ENCODE results near the gene SZRD1. TPM values are rescaled to one million over a fixed set of nuclear protein-coding genes. Genes with fewer than 3 reads are reported as not detected.
A peak's percentile ranks its signal among the peaks of the same experiment; 100 is the strongest.

SZRD1 gene
- total RNA-seq, 1 donor from 2014 or later: 198 TPM

DNA sequence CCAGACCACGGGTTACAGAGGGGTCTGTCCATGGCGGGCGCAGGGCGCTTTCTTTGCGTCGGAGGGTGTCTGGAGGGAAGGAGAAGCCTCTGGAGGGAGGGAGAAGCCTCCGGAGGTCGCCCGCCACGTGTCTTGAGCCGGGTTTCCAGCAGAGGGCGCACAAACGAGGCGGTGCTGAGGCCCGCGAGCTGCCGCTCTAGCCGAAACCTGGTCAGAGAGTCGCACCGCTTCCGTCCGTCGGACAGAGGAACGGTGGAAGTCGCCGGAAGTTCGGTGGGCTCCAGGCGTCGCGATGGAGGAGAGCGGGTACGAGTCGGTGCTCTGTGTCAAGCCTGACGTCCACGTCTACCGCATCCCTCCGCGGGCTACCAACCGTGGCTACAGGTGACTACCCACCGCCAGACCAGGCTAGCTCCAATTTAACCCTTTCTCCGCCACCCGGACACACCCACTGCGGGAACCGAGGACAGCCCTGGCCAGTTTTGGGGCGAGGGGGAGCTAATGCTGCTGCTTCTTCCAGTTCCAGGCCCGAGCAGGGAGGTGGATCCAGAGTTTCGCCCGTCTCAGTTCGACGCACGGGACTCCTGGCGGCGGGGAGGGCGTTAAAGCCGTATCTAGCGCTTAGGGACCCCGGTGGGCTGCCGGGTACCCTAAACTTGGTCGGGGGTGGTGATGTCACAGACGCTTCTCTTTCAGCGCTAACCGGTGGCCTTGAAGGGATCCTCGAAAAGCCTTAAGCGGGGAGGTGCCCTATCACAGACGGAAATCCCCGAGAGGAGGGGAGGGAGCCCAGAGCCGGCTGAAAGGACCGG is 73.6 kb downstream of the SZRD1 start, which contains the start of gene NECAP2:
NECAP2 (plus strand) TSS at position 255 of the 812 bp plus-strand sequence; CDS start at position 293, 38 bp downstream.
- intact Hi-C loops (cut with micrococcal nuclease): loop anchor here (1.0 to 2.0 kb wide), 2 partner anchors 58 to 73 kb away; partner anchors contain the start of gene SZRD1
- Mint-ChIP-seq H3K27ac (peak within 1 kb of the TSS; percentile 84), H3K36me3 (ENCODE audit: low read depth) (peaks cover 32% of the 10 kb centered on the region), H3K27me3 (ENCODE audit: low read depth) (no peaks in the 10 kb centered on the region), H3K9me3 (no peaks in the 10 kb centered on the region), H3K4me1 (ENCODE audit: low read depth) (peaks cover 22% of the 10 kb centered on the region), H3K4me3 (ENCODE audit: low read depth) (peak within 1 kb of the TSS; percentile 89)
- DNase-seq (ENCODE audit: low spot score): peak; percentile 88

DNA sequence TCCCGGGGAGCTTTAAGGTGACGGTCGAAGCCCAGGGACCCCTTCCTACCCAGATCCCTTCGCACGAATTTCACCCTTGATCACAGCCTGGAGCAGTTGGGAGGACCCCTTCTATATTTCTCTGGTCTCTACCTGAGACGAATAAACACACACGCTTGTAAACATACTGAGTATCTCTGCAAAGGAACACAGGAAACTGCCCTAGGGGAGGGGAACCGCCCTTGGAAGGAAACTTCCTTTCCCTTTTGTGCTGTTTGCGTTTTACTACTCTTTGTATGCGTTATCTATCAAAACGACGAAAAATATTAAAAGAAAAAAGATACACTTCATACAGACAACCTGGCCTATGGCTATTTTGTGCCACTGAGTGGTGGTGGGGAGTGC is 74.2 kb downstream of the SZRD1 start:
- no peaks in the 10 kb centered on the region for H3K27me3 Mint-ChIP-seq (ENCODE audit: low read depth)
- peak overlapping the region; percentile 89 for H3K4me3 Mint-ChIP-seq (ENCODE audit: low read depth)
- peak overlapping the region; percentile 84 for H3K27ac Mint-ChIP-seq
- intact Hi-C loops (cut with micrococcal nuclease): loop anchor here (2.0 kb wide), 1 partner anchor 58 kb away; no protein-coding TSS in a partner anchor
- peaks cover 32% of the 10 kb centered on the region for H3K36me3 Mint-ChIP-seq (ENCODE audit: low read depth)
- peak; percentile 57 for DNase-seq (ENCODE audit: low spot score)
- H3K9me3 Mint-ChIP-seq: no peaks in the 10 kb centered on the region
- H3K4me1 Mint-ChIP-seq (ENCODE audit: low read depth): peaks cover 22% of the 10 kb centered on the region

DNA sequence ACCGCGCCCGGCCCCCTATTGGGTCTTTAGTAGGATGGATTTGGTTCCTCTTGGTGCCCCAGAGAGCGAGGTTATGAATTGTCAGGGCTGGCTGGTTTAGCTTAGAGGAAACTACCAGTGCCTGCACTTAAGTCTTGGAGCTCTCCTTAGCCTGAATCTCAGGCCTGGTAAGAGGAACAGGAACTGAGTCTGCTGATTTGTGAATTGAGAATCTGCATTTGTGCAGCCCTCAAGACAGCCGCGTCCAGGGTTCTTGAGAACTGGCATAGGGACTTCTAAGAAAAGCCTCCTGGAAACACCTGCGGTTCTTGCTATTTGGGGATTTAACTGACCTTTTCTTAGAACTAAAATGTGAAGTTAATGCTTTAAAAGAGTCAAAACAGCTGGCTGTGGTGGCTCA is 75.2 kb downstream of the SZRD1 start:
- H3K27me3 Mint-ChIP-seq (ENCODE audit: low read depth): no peaks in the 10 kb centered on the region
- peak overlapping the region; percentile 89 for H3K4me3 Mint-ChIP-seq (ENCODE audit: low read depth)
- peak overlapping the region; percentile 84 for H3K27ac Mint-ChIP-seq
- intact Hi-C loops (cut with micrococcal nuclease): no loop called here
- peaks cover 22% of the 10 kb centered on the region for H3K4me1 Mint-ChIP-seq (ENCODE audit: low read depth)
- no peaks in the 10 kb centered on the region for H3K9me3 Mint-ChIP-seq
- DNase-seq (ENCODE audit: low spot score): no peak
- peaks cover 34% of the 10 kb centered on the region for H3K36me3 Mint-ChIP-seq (ENCODE audit: low read depth)

DNA sequence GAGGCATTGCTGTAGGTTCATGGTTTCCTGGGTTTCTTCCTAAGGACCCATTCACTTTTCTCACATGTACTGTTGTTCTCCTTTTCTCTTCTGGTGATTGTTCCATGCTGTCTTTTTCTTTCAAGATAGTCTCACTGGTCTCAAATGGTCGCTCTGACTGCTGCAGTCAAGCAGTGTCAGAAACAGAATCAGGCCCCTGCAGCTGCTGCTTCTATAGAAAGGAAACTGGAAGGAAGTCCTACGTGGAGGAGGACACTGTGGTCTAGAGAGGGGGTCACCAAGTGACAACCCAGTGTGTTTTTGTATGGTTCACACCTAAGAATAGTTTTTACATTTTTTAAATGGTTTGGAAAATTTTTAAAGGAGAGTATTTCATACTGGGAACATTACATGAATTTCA is 75.9 kb downstream of the SZRD1 start:
- no peak for DNase-seq (ENCODE audit: low spot score)
- no peaks in the 10 kb centered on the region for H3K9me3 Mint-ChIP-seq
- peaks cover 22% of the 10 kb centered on the region for H3K4me1 Mint-ChIP-seq (ENCODE audit: low read depth)
- peaks cover 41% of the 10 kb centered on the region for H3K36me3 Mint-ChIP-seq (ENCODE audit: low read depth)
- H3K27me3 Mint-ChIP-seq (ENCODE audit: low read depth): no peaks in the 10 kb centered on the region
- peak overlapping the region; percentile 56 for H3K4me3 Mint-ChIP-seq (ENCODE audit: low read depth)
- H3K27ac Mint-ChIP-seq: peak overlapping the region; percentile 39
- intact Hi-C loops (cut with micrococcal nuclease): no loop called here

DNA sequence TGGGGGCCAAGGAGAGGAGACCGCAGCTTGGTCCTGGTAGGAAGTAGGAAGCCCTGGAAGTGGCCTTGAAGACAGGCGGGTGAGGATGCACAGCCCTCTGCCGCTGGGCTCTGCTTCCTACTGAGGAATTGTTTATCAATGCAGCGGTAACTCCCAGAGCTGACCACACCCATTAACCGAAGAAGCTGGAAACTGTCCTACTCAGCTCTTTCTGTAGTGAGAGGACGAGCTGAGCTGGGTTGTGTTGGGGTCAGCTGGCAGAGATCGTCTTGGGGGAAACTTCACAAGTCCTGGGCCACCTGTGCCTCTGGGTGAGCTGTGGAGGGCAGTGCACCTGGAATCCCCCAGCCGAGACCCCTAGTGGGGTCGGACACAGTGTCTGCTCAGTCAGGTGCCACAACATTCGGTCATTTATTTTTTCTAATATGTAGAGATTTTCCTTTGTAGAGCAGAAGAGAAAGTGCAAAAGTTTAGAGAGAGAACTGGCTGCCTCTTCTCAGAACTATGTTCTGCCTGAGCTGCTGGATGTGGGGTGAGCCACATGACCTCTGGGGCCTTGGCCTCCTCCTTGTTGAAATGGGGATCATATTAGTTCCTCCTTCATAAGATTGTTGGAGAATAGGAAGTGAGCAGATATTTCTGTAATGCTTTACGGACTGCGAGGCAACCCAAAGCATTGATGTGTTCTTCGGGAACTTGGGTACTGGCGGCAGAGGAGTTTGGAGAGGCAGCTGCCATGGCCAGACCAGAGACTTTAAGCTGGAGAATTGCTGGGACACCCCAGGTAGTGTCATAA is 77.1 kb downstream of the SZRD1 start:
- Mint-ChIP-seq H3K9me3 (no peaks in the 10 kb centered on the region), H3K4me3 (ENCODE audit: low read depth) (no peak overlapping the region), H3K27me3 (ENCODE audit: low read depth) (no peaks in the 10 kb centered on the region), H3K4me1 (ENCODE audit: low read depth) (peaks cover 26% of the 10 kb centered on the region), H3K36me3 (ENCODE audit: low read depth) (peaks cover 53% of the 10 kb centered on the region), H3K27ac (peak overlapping the region; percentile 38)
- no peak for DNase-seq (ENCODE audit: low spot score)
- intact Hi-C loops (cut with micrococcal nuclease): no loop called here

DNA sequence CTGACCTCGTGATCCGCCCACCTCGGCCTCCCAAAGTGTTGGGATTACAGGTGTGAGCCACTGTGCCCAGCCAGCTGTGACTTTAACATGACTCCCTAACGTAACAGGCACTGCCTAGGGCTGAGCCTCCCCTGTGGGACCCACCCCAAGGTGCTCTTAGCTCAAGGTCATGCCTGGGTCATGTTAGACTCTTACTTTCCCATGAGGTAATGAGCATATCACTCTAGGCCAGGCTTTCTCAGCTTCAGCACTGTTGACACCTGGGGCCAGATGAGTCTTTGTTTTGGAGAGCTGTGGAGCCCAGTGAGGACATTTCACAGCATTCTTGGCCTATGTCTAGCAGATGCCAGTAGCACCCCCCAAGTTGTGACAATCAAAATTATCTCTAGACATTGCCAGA is 78.0 kb downstream of the SZRD1 start:
- Mint-ChIP-seq H3K27ac (no peak overlapping the region), H3K27me3 (ENCODE audit: low read depth) (no peaks in the 10 kb centered on the region), H3K4me3 (ENCODE audit: low read depth) (no peak overlapping the region), H3K36me3 (ENCODE audit: low read depth) (peaks cover 62% of the 10 kb centered on the region), H3K9me3 (no peaks in the 10 kb centered on the region), H3K4me1 (ENCODE audit: low read depth) (peaks cover 31% of the 10 kb centered on the region)
- intact Hi-C loops (cut with micrococcal nuclease): no loop called here
- no peak for DNase-seq (ENCODE audit: low spot score)

DNA sequence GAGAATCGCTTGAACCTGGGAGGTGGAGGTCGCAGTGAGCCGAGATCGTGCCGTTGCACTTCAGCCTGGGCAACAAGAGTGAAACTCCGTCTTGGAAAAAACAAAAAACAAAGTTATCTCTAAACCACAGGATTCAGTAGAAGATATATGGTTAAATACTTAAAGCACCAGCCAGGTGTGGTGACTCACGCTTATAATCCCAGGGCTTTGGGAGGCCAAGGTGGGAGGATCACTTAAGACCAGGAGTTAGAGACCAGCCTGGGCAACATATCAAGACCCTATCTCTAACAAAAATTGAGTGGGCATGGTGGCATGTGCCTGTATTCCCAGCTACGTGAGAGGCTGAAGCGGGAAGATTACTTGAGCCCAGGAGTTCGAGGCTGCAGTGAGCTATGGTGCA is 79.1 kb downstream of the SZRD1 start:
- Mint-ChIP-seq H3K4me3 (ENCODE audit: low read depth) (no peak overlapping the region), H3K36me3 (ENCODE audit: low read depth) (peaks cover 71% of the 10 kb centered on the region), H3K9me3 (no peaks in the 10 kb centered on the region), H3K4me1 (ENCODE audit: low read depth) (peaks cover 31% of the 10 kb centered on the region), H3K27me3 (ENCODE audit: low read depth) (no peaks in the 10 kb centered on the region), H3K27ac (no peak overlapping the region)
- DNase-seq (ENCODE audit: low spot score): no peak
- intact Hi-C loops (cut with micrococcal nuclease): no loop called here

DNA sequence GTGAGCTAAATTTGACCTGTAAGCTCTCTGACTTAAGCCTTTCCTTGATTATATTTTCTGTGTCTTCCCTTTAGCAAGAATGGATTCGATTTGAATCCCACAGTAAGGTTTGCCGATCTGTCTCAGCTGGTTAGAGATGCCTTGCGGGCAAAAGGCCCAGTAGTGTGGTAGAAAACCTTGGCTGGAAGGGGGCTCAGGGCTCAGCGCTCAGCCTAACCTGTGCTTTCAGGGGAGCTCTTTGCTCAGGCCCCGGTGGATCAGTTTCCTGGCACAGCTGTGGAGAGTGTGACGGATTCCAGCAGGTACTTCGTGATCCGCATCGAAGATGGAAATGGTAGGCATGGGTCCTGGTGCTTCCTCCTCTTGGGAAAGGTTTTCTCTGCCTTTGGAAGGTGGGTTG is 80.6 kb downstream of the SZRD1 start:
- intact Hi-C loops (cut with micrococcal nuclease): no loop called here
- Mint-ChIP-seq H3K27me3 (ENCODE audit: low read depth) (no peaks in the 10 kb centered on the region), H3K27ac (no peak overlapping the region), H3K9me3 (no peaks in the 10 kb centered on the region), H3K4me3 (ENCODE audit: low read depth) (no peak overlapping the region), H3K4me1 (ENCODE audit: low read depth) (peaks cover 25% of the 10 kb centered on the region), H3K36me3 (ENCODE audit: low read depth) (peaks cover 76% of the 10 kb centered on the region)
- no peak for DNase-seq (ENCODE audit: low spot score)

Other genes with a start within 250 kb of the SZRD1 start
- not detected in 2 replicates for gene EPHA2, start 211.2 kb upstream of the SZRD1 start, total RNA-seq
- 6.4 and 7.5 TPM in 2 replicates for gene ARHGEF19, start 154.6 kb upstream of the SZRD1 start, total RNA-seq
- gene CPLANE2, start 130.1 kb upstream of the SZRD1 start, total RNA-seq: 3.2 and 3.9 TPM in 2 replicates
- 17.9 and 18.5 TPM in 2 replicates for gene FBXO42, start 14.8 kb upstream of the SZRD1 start, total RNA-seq
- not detected in 2 replicates for gene SPATA21, start 70.2 kb downstream of the SZRD1 start, total RNA-seq
- 75.2 and 79.4 TPM in 2 replicates for gene NECAP2, start 73.5 kb downstream of the SZRD1 start, total RNA-seq
- 2,033 and 2,369 TPM in 2 replicates for gene RNU1-1, start 147.0 kb downstream of the SZRD1 start, total RNA-seq
- 5.2 and 6.1 TPM in 2 replicates for gene NBPF1, start 246.3 kb downstream of the SZRD1 start, total RNA-seq